K562 (cell line): ENCODE measurements around the gene TMEM41B. TPM values are rescaled to one million over a fixed set of nuclear protein-coding genes. Genes with fewer than 3 reads are reported as not detected.

ENCODE experiments used
- ARID2 ChIP-seq: fragments of 450-650 bp; IDR thresholded peaks from 2 replicates; pipeline ENCODE4 v1.6.1; 2017; ENCODE audit warnings: antibody characterized with exemption, mild to moderate bottlenecking
- EGR1 ChIP-seq: fragments of 450-650 bp; conservative IDR thresholded peaks from 2 replicates; pipeline ENCODE4 v1.6.1; 2017; ENCODE audit warnings: mild to moderate bottlenecking
- ELF2 ChIP-seq: fragments of 250-450 bp; sonication (Bioruptor Pico); IDR thresholded peaks from 2 replicates; pipeline ENCODE4 v1.5.0; 2021; ENCODE audit warnings: mild to moderate bottlenecking
- GTF2E2 ChIP-seq: fragments of 200-800 bp; sonication (Bioruptor generic); IDR thresholded peaks from 2 replicates; pipeline ENCODE4 v1.6.1; 2016; ENCODE audit warnings: missing genetic modification characterization, missing compliant biosample characterization
- HMG20A ChIP-seq: fragments of 450-650 bp; formaldehyde crosslinking; conservative IDR thresholded peaks from 2 replicates; pipeline ENCODE4 v1.4.0; 2020; ENCODE audit warnings: mild to moderate bottlenecking, mixed read lengths
- HNRNPH1 ChIP-seq: fragments of 200-400 bp; formaldehyde crosslinking; optimal IDR thresholded peaks from 2 replicates; pipeline ENCODE3; 2017; ENCODE audit warnings: low read depth, mild to moderate bottlenecking, low read length, moderate library complexity
- HNRNPL ChIP-seq: fragments of 200-400 bp; formaldehyde crosslinking; IDR thresholded peaks from 2 replicates; pipeline ENCODE4 v1.6.1; 2017; ENCODE audit warnings: low read depth, mild to moderate bottlenecking, low read length
- KAT7 ChIP-seq: sonication (generic); formaldehyde crosslinking; IDR thresholded peaks from 2 replicates; pipeline ENCODE4 v1.8.0; 2022; ENCODE audit warnings: missing genetic modification reagents, mild to moderate bottlenecking, borderline replicate concordance
- KLF1 ChIP-seq: fragments of 450-650 bp; IDR thresholded peaks from 2 replicates; pipeline ENCODE4 v1.6.1; 2016; ENCODE audit warnings: missing genetic modification characterization, missing compliant biosample characterization
- KLF6 ChIP-seq: fragments of 250-450 bp; sonication (Bioruptor Pico); IDR thresholded peaks from 2 replicates; pipeline ENCODE4 v1.4.0; 2020; ENCODE audit warnings: mild to moderate bottlenecking, moderate library complexity, borderline replicate concordance
- NR4A1 ChIP-seq, 2 experiments: fragments of 250-450 bp in 1 of 2; fragments of 450-650 bp in 1 of 2; sonication (Bioruptor Pico) in 1 of 2; IDR thresholded peaks; 2 replicates each; pipeline versions ENCODE4 v1.4.0 to v1.6.1; 2016 to 2020; ENCODE audit warnings: mild to moderate bottlenecking in 2 of 2, missing compliant biosample characterization in 1 of 2, missing genetic modification characterization in 1 of 2, moderate library complexity in 1 of 2
- POLR3A ChIP-seq: IDR thresholded peaks from 2 replicates; pipeline ENCODE4 v1.6.1; 2011; ENCODE audit warnings: borderline replicate concordance, mild to moderate bottlenecking, moderate library complexity; ENCODE audit not compliant: insufficient read length, insufficient read depth; ENCODE audit errors: extremely low read depth
- RBBP5 ChIP-seq: fragments of 200-600 bp; sonication (generic); IDR thresholded peaks from 2 replicates; pipeline ENCODE4 v1.6.1; 2012; ENCODE audit warnings: borderline replicate concordance, mild to moderate bottlenecking, low read length, control low read depth, inconsistent platforms; ENCODE audit not compliant: insufficient read depth, poor library complexity, severe bottlenecking
- SAP30 ChIP-seq: fragments of 200-600 bp; sonication (generic); IDR thresholded peaks from 2 replicates; pipeline ENCODE4 v1.6.1; 2012; ENCODE audit warnings: borderline replicate concordance, low read depth, mild to moderate bottlenecking, moderate library complexity, low read length, control low read depth, inconsistent platforms; ENCODE audit not compliant: insufficient read depth, poor library complexity, severe bottlenecking
- SMAD2 ChIP-seq: fragments of 150-350 bp; IDR thresholded peaks from 2 replicates; pipeline ENCODE4 v1.6.1; 2014; ENCODE audit warnings: low read depth, mild to moderate bottlenecking, low read length
- SP1 ChIP-seq: sonication (generic); formaldehyde crosslinking; IDR thresholded peaks from 2 replicates; pipeline ENCODE4 v1.8.1; 2022; ENCODE audit warnings: mild to moderate bottlenecking, missing genetic modification reagents
- ZBED1 ChIP-seq: IDR thresholded peaks from 2 replicates; pipeline ENCODE4 v1.6.1; 2014
- ZFX ChIP-seq: sonication (generic); formaldehyde crosslinking; IDR thresholded peaks from 2 replicates; pipeline ENCODE4 v1.8.0; 2022; ENCODE audit warnings: mild to moderate bottlenecking, missing genetic modification reagents, moderate library complexity
- ZNF274 ChIP-seq: IDR thresholded peaks from 2 replicates; pipeline ENCODE4 v1.6.1; 2011; ENCODE audit warnings: low read depth, mild to moderate bottlenecking, low read length, moderate library complexity, borderline replicate concordance
- ZNF398 ChIP-seq: fragments of 250-450 bp; sonication (Bioruptor Pico); IDR thresholded peaks from 2 replicates; pipeline ENCODE4 v1.8.0; 2021; ENCODE audit warnings: moderate library complexity, mild to moderate bottlenecking, inconsistent platforms
- ZNF445 ChIP-seq: fragments of 250-450 bp; sonication (Bioruptor Pico); IDR thresholded peaks from 2 replicates; pipeline ENCODE4 v1.4.0; 2020; ENCODE audit warnings: low read depth, mild to moderate bottlenecking, moderate library complexity
- polyA plus RNA-seq, 8 experiments: library from polyadenylated mRNA; depleted of rRNA in 4 of 8; stranded (reverse) in 5 of 8; unstranded in 3 of 8; fragments of >200 nt; fragmentation: Nextera tagmentation in 2 of 8; fragmentation: Illumina TruSeq in 1 of 8; extraction: Ambion mirVana in 2 of 8; extraction: Trizol in 1 of 8; gene quantifications; 2 replicates each; pipeline versions ENCODE4 v1.2.1 to v1.2.3, GENCODE V29; 2011 to 2014; ENCODE audit warnings: inconsistent platforms in 1 of 8, missing spikeins in 1 of 8
- total RNA-seq, 7 experiments: library from RNA; depleted of rRNA in 6 of 7; stranded (reverse); fragments of >200 nt in 6 of 7; fragmentation: Illumina TruSeq in 2 of 7; extraction: Trizol in 2 of 7; gene quantifications; 2 replicates each; pipeline versions ENCODE4 v1.2.1 to v1.2.3, GENCODE V29; 2011 to 2021; ENCODE audit warnings: low replicate concordance in 1 of 7
- TF ChIP-seq, protein P1 (sequence below), 3 experiments: IDR thresholded peaks in 2 of 3; conservative IDR thresholded peaks in 1 of 3; 2 replicates each; pipeline ENCODE4 v1.5.1; 2011 to 2012; ENCODE audit warnings: low read length in 3 of 3, mild to moderate bottlenecking in 3 of 3, control low read depth in 2 of 3, improper control_type of control experiment in 1 of 3, inconsistent platforms in 1 of 3, low read depth in 1 of 3, mixed read lengths in 1 of 3, moderate library complexity in 1 of 3; ENCODE audit not compliant: insufficient read depth in 2 of 3
- TF ChIP-seq, protein P2 (sequence below): fragments of 450-650 bp; IDR thresholded peaks from 2 replicates; pipeline ENCODE4 v1.6.1; 2016; ENCODE audit warnings: borderline replicate concordance

Gene TMEM41B
- total and polyA plus RNA-seq, 9 of the 15 experiments (the other 6 are each of a cell fraction or from before 2014, with no cell fraction given): 17.1 to 89.6 (median 48.7) TPM

DNA sequence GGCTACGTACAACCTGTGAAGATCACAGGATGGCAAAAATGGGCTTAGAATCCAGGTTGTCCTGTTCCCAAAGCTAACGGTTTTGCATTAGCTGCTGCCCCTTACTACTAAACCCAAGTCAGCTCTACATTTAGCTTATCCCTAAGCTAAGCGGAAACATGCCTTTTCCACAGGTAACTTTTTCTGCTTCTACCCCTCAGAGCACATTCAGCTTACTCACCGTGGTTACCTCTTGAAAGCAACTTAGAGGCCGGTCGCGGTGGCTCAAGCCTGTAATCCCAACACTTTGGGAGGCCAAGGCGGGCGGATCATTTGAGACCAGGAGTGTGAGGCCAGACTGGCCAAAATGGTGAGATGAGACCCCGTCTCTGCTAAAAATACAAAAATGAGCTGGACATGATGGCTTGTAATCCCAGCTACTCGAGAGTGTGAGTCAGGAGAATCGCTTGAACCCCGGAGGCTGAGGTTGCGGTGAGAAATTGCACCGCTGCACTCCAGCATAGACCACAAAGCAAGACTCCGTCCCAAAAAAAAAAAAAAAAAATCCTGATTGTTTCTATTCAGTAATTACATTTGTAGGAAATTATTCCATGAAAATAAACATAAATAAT is 790 bp upstream of the TMEM41B start (continued):
- no peak for TF ChIP-seq EGR1
- peak; percentile 48 for TF ChIP-seq SAP30
- TF ChIP-seq POLR3A: no peak
- no peak for TF ChIP-seq KAT7
- TF ChIP-seq SP1: no peak
- TF ChIP-seq, protein P1, sequence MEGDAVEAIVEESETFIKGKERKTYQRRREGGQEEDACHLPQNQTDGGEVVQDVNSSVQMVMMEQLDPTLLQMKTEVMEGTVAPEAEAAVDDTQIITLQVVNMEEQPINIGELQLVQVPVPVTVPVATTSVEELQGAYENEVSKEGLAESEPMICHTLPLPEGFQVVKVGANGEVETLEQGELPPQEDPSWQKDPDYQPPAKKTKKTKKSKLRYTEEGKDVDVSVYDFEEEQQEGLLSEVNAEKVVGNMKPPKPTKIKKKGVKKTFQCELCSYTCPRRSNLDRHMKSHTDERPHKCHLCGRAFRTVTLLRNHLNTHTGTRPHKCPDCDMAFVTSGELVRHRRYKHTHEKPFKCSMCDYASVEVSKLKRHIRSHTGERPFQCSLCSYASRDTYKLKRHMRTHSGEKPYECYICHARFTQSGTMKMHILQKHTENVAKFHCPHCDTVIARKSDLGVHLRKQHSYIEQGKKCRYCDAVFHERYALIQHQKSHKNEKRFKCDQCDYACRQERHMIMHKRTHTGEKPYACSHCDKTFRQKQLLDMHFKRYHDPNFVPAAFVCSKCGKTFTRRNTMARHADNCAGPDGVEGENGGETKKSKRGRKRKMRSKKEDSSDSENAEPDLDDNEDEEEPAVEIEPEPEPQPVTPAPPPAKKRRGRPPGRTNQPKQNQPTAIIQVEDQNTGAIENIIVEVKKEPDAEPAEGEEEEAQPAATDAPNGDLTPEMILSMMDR (IDR thresholded peaks at IDR 0.05 in 2 of 3, conservative IDR thresholded peaks at IDR 0.05 in 1 of 3; ENCODE audit: insufficient read depth in 2 of 3, low read depth in 1 of 3, low read length in 3 of 3): no peak
- TF ChIP-seq ZNF274: no peak
- TF ChIP-seq ZBED1: no peak
- peak; percentile 70 for TF ChIP-seq ZFX (CRISPR knock-in tag)
- no peak; the same call in 1 of the 2 replicates for TF ChIP-seq ARID2
- TF ChIP-seq KLF6 (CRISPR knock-in tag): no peak
- no peak for TF ChIP-seq RBBP5
- no peak for TF ChIP-seq KLF1 (tag)
- no peak for TF ChIP-seq NR4A1 (CRISPR knock-in tag; IDR thresholded peaks at IDR 0.05)
- TF ChIP-seq NR4A1 (tag; IDR thresholded peaks at IDR 0.05): peak; percentile 53; the same call in 1 of the 2 replicates
- no peak for TF ChIP-seq SMAD2
- TF ChIP-seq GTF2E2 (tag): 0 out of 2 replicates have a peak, but pooled peaks have one; percentile 4
- no peak for TF ChIP-seq ZNF398 (CRISPR knock-in tag)
- TF ChIP-seq ELF2 (CRISPR knock-in tag): no peak
- no peak for TF ChIP-seq ZNF445 (CRISPR knock-in tag)
- TF ChIP-seq HNRNPH1: no peak
- TF ChIP-seq HNRNPL: no peak
- TF ChIP-seq, protein P2, sequence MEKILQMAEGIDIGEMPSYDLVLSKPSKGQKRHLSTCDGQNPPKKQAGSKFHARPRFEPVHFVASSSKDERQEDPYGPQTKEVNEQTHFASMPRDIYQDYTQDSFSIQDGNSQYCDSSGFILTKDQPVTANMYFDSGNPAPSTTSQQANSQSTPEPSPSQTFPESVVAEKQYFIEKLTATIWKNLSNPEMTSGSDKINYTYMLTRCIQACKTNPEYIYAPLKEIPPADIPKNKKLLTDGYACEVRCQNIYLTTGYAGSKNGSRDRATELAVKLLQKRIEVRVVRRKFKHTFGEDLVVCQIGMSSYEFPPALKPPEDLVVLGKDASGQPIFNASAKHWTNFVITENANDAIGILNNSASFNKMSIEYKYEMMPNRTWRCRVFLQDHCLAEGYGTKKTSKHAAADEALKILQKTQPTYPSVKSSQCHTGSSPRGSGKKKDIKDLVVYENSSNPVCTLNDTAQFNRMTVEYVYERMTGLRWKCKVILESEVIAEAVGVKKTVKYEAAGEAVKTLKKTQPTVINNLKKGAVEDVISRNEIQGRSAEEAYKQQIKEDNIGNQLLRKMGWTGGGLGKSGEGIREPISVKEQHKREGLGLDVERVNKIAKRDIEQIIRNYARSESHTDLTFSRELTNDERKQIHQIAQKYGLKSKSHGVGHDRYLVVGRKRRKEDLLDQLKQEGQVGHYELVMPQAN: 0 out of 2 replicates have a peak, but pooled peaks have one; percentile 69
- TF ChIP-seq HMG20A: no peak
